CD4-positive, alpha-beta memory T cell (primary cell): ENCODE measurements around the gene ATP4A. TPM values are rescaled to one million over a fixed set of nuclear protein-coding genes. Genes with fewer than 3 reads are reported as not detected.

Source experiments
- CTCF ChIA-PET: fragments of 350-600 bp; sonication (Branson Sonifier 250); formaldehyde crosslinking; loops from one replicate; lab custom pipeline; 2021; ENCODE audit warnings: inconsistent platforms; ENCODE audit not compliant: partially characterized antibody; lab: Charles Lee
- POLR2A ChIA-PET: fragments of 350-600 bp; sonication (Branson Sonifier 250); formaldehyde crosslinking; loops from one replicate; lab custom pipeline; 2021; ENCODE audit not compliant: partially characterized antibody; lab: Charles Lee
- DNase-seq, 5 donors: peaks; one replicate each; pipeline versions ENCODE4 v3.0.0 to v3.0.0-alpha.2; 2020 to 2022; ENCODE audit warnings: mixed read lengths in 1 of 5
- H3K27ac ChIP-seq: one replicate; pipeline ENCODE4 v1.7.0; 2013; ENCODE audit warnings: low read depth, low read length
- H3K27me3 ChIP-seq: 2 replicates; pipeline ENCODE4 v1.7.0; 2013; ENCODE audit warnings: mild to moderate bottlenecking, low read length, moderate library complexity; ENCODE audit not compliant: insufficient read depth
- H3K36me3 ChIP-seq: 2 replicates; pipeline ENCODE4 v1.7.0; 2013; ENCODE audit warnings: mild to moderate bottlenecking, low read length, moderate library complexity; ENCODE audit not compliant: insufficient read depth
- H3K4me1 ChIP-seq: 2 replicates; pipeline ENCODE4 v1.7.0; 2013; ENCODE audit warnings: mild to moderate bottlenecking, low read length, moderate library complexity; ENCODE audit not compliant: insufficient read depth
- H3K4me3 ChIP-seq, 2 donors: one replicate each; pipeline ENCODE4 v1.7.0; 2013; ENCODE audit warnings: low read length in 2 of 2, mild to moderate bottlenecking in 1 of 2
- H3K9me3 ChIP-seq, 2 donors: one replicate each; pipeline ENCODE4 v1.7.0; 2013; ENCODE audit warnings: low read length in 2 of 2, control low read depth in 1 of 2; ENCODE audit not compliant: control insufficient read depth in 1 of 2
- H3K27ac Mint-ChIP-seq, 7 donors: one replicate each; pipeline ENCODE4 v1.8.0; 2020 to 2021; ENCODE audit warnings: mixed read lengths in 7 of 7, mild to moderate bottlenecking in 6 of 7, inconsistent platforms in 3 of 7, moderate library complexity in 3 of 7
- H3K27me3 Mint-ChIP-seq, 2 donors: one replicate each; pipeline ENCODE4 v1.8.0; 2020 to 2021; ENCODE audit warnings: mixed read lengths in 2 of 2
- H3K36me3 Mint-ChIP-seq, 2 donors: one replicate each; pipeline ENCODE4 v1.8.0; 2020 to 2021; ENCODE audit warnings: mixed read lengths in 2 of 2, inconsistent platforms in 1 of 2, mild to moderate bottlenecking in 1 of 2
- H3K4me1 Mint-ChIP-seq, 4 donors: one replicate each; pipeline ENCODE4 v1.8.0; 2020 to 2021; ENCODE audit warnings: mixed read lengths in 4 of 4, mild to moderate bottlenecking in 1 of 4
- H3K4me3 Mint-ChIP-seq, 8 donors: one replicate each; pipeline ENCODE4 v1.8.0; 2020 to 2021; ENCODE audit warnings: mixed read lengths in 8 of 8, mild to moderate bottlenecking in 7 of 8, moderate library complexity in 6 of 8, inconsistent platforms in 3 of 8
- H3K9me3 Mint-ChIP-seq, 8 donors: one replicate each; pipeline ENCODE4 v1.8.0; 2020 to 2021; ENCODE audit warnings: mixed read lengths in 8 of 8, mild to moderate bottlenecking in 5 of 8, inconsistent platforms in 3 of 8, moderate library complexity in 1 of 8
- intact Hi-C: fragments of 100-400 bp; cut with micrococcal nuclease; formaldehyde crosslinking; loops from one replicate; pipeline ENCODE4 v1.15.1; 2023
- polyA plus RNA-seq, 2 donors: library from polyadenylated mRNA; unstranded; fragments of 300-500 nt; fragmentation: Illumina TruSeq; gene quantifications; one replicate each; pipeline ENCODE4 v1.2.3, GENCODE V29; 2021
- total RNA-seq, 2 experiments: library from RNA; stranded (reverse); gene quantifications; one replicate each; pipeline ENCODE4 v1.2.3, GENCODE V29; 2021

The ATP4A gene
- total and polyA plus RNA-seq, 4 experiments from 2014 or later, result not detected

DNA sequence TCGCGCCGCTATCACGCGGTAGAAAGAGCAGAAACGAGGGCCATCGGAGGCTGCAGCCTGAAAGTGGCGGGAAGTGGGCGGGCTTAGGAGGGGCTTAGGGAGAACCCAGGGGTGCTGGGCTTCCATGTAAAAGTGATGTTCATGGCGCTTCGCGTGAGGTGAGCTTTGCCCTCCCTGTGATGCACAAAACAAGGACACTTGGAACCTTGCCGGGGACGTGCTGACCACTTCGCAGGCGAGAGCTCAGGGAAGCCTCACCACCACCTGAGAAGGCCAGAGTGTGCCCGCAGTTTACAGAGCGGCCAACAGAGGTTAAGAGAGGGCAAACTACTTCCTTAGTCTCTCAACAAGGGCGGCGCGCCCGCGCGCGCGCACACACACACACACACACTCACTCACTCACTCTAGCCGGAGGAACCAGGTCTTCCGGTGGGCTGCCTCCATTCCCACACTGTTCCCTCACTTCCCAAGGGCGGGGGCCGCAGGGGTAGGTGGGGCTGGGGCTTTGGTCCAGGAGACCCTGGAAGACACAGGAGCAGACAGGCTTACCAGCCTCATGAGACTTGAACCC, 29.6 kb downstream of the ATP4A start:
- H3K4me1 ChIP-seq, result peaks cover 13% of the 10 kb centered on the region
- intact Hi-C loops, result no loop called here
- H3K27ac Mint-ChIP-seq, result peak overlapping the region in 2 of 7 donors; percentile 33 to 60
- peak; percentile 19 to 63 (median 30) for DNase-seq
- POLR2A ChIA-PET, result no interaction called here
- H3K36me3 ChIP-seq, result no peaks in the 10 kb centered on the region
- peaks cover 20 to 28% of the 10 kb centered on the region in 2 donors for H3K27me3 Mint-ChIP-seq
- peaks cover 7 to 17% (median 12%) of the 10 kb centered on the region in 4 donors for H3K4me1 Mint-ChIP-seq
- H3K27me3 ChIP-seq, result no peaks in the 10 kb centered on the region
- peaks cover 0 to 3% (median 0%) of the 10 kb centered on the region in 8 donors for H3K9me3 Mint-ChIP-seq
- no peaks in the 10 kb centered on the region for H3K9me3 ChIP-seq
- H3K4me3 Mint-ChIP-seq, result peak overlapping the region; percentile 55 to 86 (median 76)
- CTCF ChIA-PET, result interaction anchor here (0.8 to 1.2 kb wide), 2 partner anchors 15 to 24 kb away, joined by 3 read pairs; no protein-coding TSS in a partner anchor
- no peaks in the 10 kb centered on the region for H3K36me3 Mint-ChIP-seq
- H3K27ac ChIP-seq, result no peak overlapping the region
- peak overlapping the region in 1 of 2 donors; percentile 19 for H3K4me3 ChIP-seq

GRCh38 chr19:35533201-35533821, 30.1 kb downstream of the ATP4A start, which contains the start of gene GAPDHS:
Gene GAPDHS (plus strand): TSS chr19:35533456. CDS start chr19:35533528, 72 bp downstream.
- H3K27ac Mint-ChIP-seq, result peak within 1 kb of the TSS in 3 of 7 donors; percentile 33 to 60 (median 49)
- intact Hi-C loops, result no loop called here
- peaks cover 7 to 17% (median 12%) of the 10 kb centered on the region in 4 donors for H3K4me1 Mint-ChIP-seq

GRCh38 chr19:35531291-35531690, 32.2 kb downstream of the ATP4A start:
- intact Hi-C loops, result no loop called here
- POLR2A ChIA-PET, result no interaction called here
- CTCF ChIA-PET, result interaction anchor here (1.2 to 2.6 kb wide), 2 partner anchors 17 to 19 kb away, joined by 3 to 7 read pairs; no protein-coding TSS in a partner anchor
- DNase-seq, result no peak
- no peaks in the 10 kb centered on the region for H3K9me3 Mint-ChIP-seq
- Histone ChIP-seq H3K27ac (no peak overlapping the region), H3K4me3 (no peak overlapping the region), H3K36me3 (no peaks in the 10 kb centered on the region), H3K27me3 (no peaks in the 10 kb centered on the region), H3K9me3 (no peaks in the 10 kb centered on the region), H3K4me1 (peaks cover 13% of the 10 kb centered on the region)
- H3K27me3 Mint-ChIP-seq, result peaks cover 35 to 40% of the 10 kb centered on the region in 2 donors
- no peak overlapping the region for H3K4me3 Mint-ChIP-seq
- no peaks in the 10 kb centered on the region for H3K36me3 Mint-ChIP-seq
- H3K27ac Mint-ChIP-seq, result no peak overlapping the region
- peaks cover 7 to 17% (median 12%) of the 10 kb centered on the region in 4 donors for H3K4me1 Mint-ChIP-seq

More at GRCh38 chr19:35533201-35533821, 30.1 kb downstream of the ATP4A start, which contains the start of gene GAPDHS:
- DNase-seq, result no peak
- Mint-ChIP-seq H3K27me3 (peaks cover 21 to 34% of the 10 kb centered on the region in 2 donors), H3K4me3 (peak within 1 kb of the TSS; percentile 55 to 86 (median 76)), H3K36me3 (no peaks in the 10 kb centered on the region), H3K9me3 (peaks cover 0 to 3% (median 0%) of the 10 kb centered on the region in 8 donors)
- H3K4me1 ChIP-seq, result peaks cover 13% of the 10 kb centered on the region
- no peak within 1 kb of the TSS for H3K27ac ChIP-seq
- H3K27me3 ChIP-seq, result no peaks in the 10 kb centered on the region
- CTCF ChIA-PET, result interaction anchor here (0.8 to 1.2 kb wide), 2 partner anchors 16 to 23 kb away, joined by 3 read pairs; no protein-coding TSS in a partner anchor
- peak within 1 kb of the TSS in 1 of 2 donors; percentile 19 for H3K4me3 ChIP-seq
- H3K9me3 ChIP-seq, result no peaks in the 10 kb centered on the region
- POLR2A ChIA-PET, result no interaction called here
- no peaks in the 10 kb centered on the region for H3K36me3 ChIP-seq

DNA sequence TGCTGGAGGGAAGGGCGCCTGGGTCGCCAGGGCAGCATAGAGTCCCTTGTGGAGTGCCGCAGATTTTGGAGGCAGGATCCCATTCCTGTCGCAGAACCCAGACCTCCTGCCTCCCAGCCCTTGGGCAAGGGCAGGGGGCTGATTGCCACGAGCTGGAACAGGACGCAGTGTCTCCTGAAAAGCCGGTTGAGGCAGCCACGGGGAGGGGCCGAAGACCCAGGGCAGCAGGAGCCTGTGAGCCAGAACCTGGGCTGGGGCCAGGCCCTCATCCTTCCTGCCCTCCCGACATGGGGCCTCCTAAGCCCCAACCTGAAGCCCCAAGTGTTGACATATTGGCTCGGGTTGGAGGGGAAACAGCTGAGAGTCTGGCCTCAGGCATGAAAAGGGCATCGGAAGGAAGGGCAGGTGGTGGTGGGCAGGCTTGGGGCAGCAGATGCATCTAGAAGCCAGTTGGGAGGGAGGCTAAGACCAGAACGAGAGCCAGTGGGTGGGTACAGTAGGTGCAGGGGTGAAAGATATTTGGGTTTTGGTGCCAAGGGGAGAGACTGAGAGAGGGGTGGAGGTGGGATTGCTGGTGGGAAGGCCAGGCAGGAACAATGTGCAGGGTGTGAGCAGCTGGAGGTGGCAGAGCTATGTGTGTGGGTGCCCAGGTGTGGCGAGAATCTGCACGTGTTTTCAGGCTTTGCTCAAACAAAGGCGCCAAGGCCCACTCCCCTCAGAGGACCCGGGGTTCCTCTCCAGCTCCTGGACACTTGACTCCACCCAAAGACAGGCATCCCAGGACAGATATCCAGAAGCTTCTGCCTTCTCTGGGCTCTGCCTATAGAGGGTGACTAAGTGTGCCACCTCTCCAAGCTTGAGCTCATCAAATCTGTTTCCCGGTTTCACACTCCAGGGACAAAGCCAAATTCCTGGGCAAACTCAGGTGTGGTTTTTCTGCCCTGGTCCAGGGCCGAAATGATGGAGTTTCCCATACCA, 33.9 kb downstream of the ATP4A start:
- Mint-ChIP-seq H3K36me3 (no peaks in the 10 kb centered on the region), H3K27ac (no peak overlapping the region), H3K27me3 (peaks cover 31 to 39% of the 10 kb centered on the region in 2 donors), H3K9me3 (no peaks in the 10 kb centered on the region), H3K4me3 (no peak overlapping the region), H3K4me1 (peaks cover 7 to 17% (median 12%) of the 10 kb centered on the region in 4 donors)
- Histone ChIP-seq H3K27me3 (no peaks in the 10 kb centered on the region), H3K27ac (no peak overlapping the region), H3K36me3 (no peaks in the 10 kb centered on the region), H3K4me1 (peaks cover 13% of the 10 kb centered on the region), H3K9me3 (no peaks in the 10 kb centered on the region), H3K4me3 (no peak overlapping the region)
- intact Hi-C loops, result no loop called here
- no peak for DNase-seq
- ChIA-PET POLR2A (no interaction called here), CTCF (interaction anchor here (1.0 to 2.6 kb wide), 2 partner anchors 19 kb away, joined by 3 to 7 read pairs; no protein-coding TSS in a partner anchor)

GRCh38 chr19:35528218-35529038, 35.0 kb downstream of the ATP4A start, which contains the start of gene SBSN:
Gene SBSN (minus strand): TSS chr19:35528311. CDS start chr19:35528281, 30 bp downstream.
- CTCF ChIA-PET, result interaction anchor here (1.0 kb wide), 1 partner anchor 18 kb away, joined by 3 read pairs; no protein-coding TSS in a partner anchor
- intact Hi-C loops, result no loop called here
- Histone ChIP-seq H3K27me3 (no peaks in the 10 kb centered on the region), H3K4me3 (no peak within 1 kb of the TSS), H3K4me1 (peaks cover 3% of the 10 kb centered on the region), H3K9me3 (no peaks in the 10 kb centered on the region), H3K36me3 (no peaks in the 10 kb centered on the region), H3K27ac (no peak within 1 kb of the TSS)
- Mint-ChIP-seq H3K36me3 (no peaks in the 10 kb centered on the region), H3K9me3 (no peaks in the 10 kb centered on the region), H3K4me1 (peaks cover 3 to 8% (median 5%) of the 10 kb centered on the region in 4 donors), H3K27me3 (peaks cover 29 to 36% of the 10 kb centered on the region in 2 donors), H3K4me3 (no peak within 1 kb of the TSS), H3K27ac (no peak within 1 kb of the TSS)
- no peak for DNase-seq
- POLR2A ChIA-PET, result no interaction called here

- no peaks in the 10 kb centered on the region for H3K36me3 Mint-ChIP-seq
- intact Hi-C loops, result no loop called here
- no peaks in the 10 kb centered on the region for H3K4me1 Mint-ChIP-seq
- no peaks in the 10 kb centered on the region for H3K9me3 ChIP-seq
- no peaks in the 10 kb centered on the region for H3K9me3 Mint-ChIP-seq
- CTCF ChIA-PET, result no interaction called here
- no peak overlapping the region for H3K27ac ChIP-seq
- no peak overlapping the region for H3K4me3 ChIP-seq
- H3K27me3 Mint-ChIP-seq, result peaks cover 22 to 29% of the 10 kb centered on the region in 2 donors
- no peak for DNase-seq
- no peaks in the 10 kb centered on the region for H3K4me1 ChIP-seq
- no peaks in the 10 kb centered on the region for H3K27me3 ChIP-seq
- H3K4me3 Mint-ChIP-seq, result no peak overlapping the region
- POLR2A ChIA-PET, result interaction anchor here (0.7 kb wide), 1 partner anchor 16 kb away, joined by 3 read pairs; no protein-coding TSS in a partner anchor
- peak overlapping the region in 1 of 7 donors; percentile 22 for H3K27ac Mint-ChIP-seq
- H3K36me3 ChIP-seq, result no peaks in the 10 kb centered on the region
Observed at GRCh38 chr19:35525873-35526272, 37.6 kb downstream of the ATP4A start.
